ENCODE measurements around the gene CACNA1F.

The CACNA1F gene

GRCh38 chrX:49266523-49267445, 33.6 kb upstream of the CACNA1F start:
- no peak for TF ChIP-seq CTCF (IDR thresholded peaks at IDR 0.05; ENCODE audit: low read depth, low read length)
- no peak overlapping the region for H3K4me3 ChIP-seq (ENCODE audit: low read depth, low read length)

GRCh38 chrX:49264460-49264859, 31.3 kb upstream of the CACNA1F start, which contains the start of gene FOXP3:
TSS of gene FOXP3 (minus strand) at chrX:49264710. CDS start at chrX:49258505, 6,205 bp downstream.
- H3K4me3 ChIP-seq (ENCODE audit: low read depth, low read length) = no peak within 1 kb of the TSS
- TF ChIP-seq CTCF (IDR thresholded peaks at IDR 0.05; ENCODE audit: low read depth, low read length) = no peak

- no peak overlapping the region for H3K4me3 ChIP-seq (ENCODE audit: low read depth, low read length)
- no peak for TF ChIP-seq CTCF (IDR thresholded peaks at IDR 0.05; ENCODE audit: low read depth, low read length)
Observed at GRCh38 chrX:49263631-49264030, 30.5 kb upstream of the CACNA1F start.

- TF ChIP-seq CTCF (IDR thresholded peaks at IDR 0.05; ENCODE audit: low read depth, low read length) = no peak
- no peak overlapping the region for H3K4me3 ChIP-seq (ENCODE audit: low read depth, low read length)
Observed at GRCh38 chrX:49262603-49263002, 29.5 kb upstream of the CACNA1F start.

- H3K4me3 ChIP-seq (ENCODE audit: low read depth, low read length) = no peak overlapping the region
- no peak for TF ChIP-seq CTCF (IDR thresholded peaks at IDR 0.05; ENCODE audit: low read depth, low read length)
Observed at GRCh38 chrX:49260221-49260985, 27.3 kb upstream of the CACNA1F start.

GRCh38 chrX:49258749-49259124, 25.6 kb upstream of the CACNA1F start:
- H3K4me3 ChIP-seq (ENCODE audit: low read depth, low read length) = no peak overlapping the region
- TF ChIP-seq CTCF (IDR thresholded peaks at IDR 0.05; ENCODE audit: low read depth, low read length) = no peak

Measured in WI38 (cell line).